VCaP (cell line): ENCODE measurements around the gene POU6F1.

Source experiments
- H3K27ac ChIP-seq: fragments of 450-650 bp; 2 replicates; pipeline ENCODE4 v1.5.1; 2017
- TF ChIP-seq, protein P1 (sequence below): fragments of 450-650 bp; conservative IDR thresholded peaks from 2 replicates; pipeline ENCODE4 v1.5.1; 2017; ENCODE audit warnings: mild to moderate bottlenecking, moderate library complexity

The POU6F1 gene

DNA sequence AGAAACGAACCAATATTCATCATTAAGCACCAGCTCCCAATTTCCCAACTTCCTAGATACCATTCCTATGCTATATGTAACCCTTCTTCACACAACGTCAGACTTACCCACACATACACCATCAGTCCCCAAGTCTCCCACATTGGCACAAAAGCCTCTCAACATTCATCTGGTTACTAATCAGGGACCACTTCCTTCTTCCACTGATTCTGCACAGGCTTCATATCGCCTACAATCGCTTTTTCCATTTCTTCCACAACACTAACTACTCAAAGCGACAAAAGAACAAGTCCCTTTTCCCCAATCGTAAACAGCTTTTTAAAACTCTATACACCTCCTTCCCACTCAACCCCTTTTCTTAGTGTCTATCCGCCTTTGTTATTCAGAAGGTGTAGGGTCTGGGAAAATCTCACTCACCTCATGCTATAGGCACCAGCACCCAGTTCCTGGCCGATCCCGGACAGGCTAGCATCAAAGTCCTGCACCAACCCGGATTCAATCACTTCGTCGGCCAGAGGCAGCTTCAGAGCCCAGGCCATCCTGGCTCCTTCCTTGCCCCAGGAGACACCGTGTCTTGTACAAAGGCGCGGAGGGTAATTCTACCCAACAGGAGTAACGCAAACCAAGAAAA lies 45.9 kb downstream of the POU6F1 start:
- H3K27ac ChIP-seq, result peak overlapping the region; percentile 96
- TF ChIP-seq, protein P1, sequence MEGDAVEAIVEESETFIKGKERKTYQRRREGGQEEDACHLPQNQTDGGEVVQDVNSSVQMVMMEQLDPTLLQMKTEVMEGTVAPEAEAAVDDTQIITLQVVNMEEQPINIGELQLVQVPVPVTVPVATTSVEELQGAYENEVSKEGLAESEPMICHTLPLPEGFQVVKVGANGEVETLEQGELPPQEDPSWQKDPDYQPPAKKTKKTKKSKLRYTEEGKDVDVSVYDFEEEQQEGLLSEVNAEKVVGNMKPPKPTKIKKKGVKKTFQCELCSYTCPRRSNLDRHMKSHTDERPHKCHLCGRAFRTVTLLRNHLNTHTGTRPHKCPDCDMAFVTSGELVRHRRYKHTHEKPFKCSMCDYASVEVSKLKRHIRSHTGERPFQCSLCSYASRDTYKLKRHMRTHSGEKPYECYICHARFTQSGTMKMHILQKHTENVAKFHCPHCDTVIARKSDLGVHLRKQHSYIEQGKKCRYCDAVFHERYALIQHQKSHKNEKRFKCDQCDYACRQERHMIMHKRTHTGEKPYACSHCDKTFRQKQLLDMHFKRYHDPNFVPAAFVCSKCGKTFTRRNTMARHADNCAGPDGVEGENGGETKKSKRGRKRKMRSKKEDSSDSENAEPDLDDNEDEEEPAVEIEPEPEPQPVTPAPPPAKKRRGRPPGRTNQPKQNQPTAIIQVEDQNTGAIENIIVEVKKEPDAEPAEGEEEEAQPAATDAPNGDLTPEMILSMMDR, result no peak

DNA sequence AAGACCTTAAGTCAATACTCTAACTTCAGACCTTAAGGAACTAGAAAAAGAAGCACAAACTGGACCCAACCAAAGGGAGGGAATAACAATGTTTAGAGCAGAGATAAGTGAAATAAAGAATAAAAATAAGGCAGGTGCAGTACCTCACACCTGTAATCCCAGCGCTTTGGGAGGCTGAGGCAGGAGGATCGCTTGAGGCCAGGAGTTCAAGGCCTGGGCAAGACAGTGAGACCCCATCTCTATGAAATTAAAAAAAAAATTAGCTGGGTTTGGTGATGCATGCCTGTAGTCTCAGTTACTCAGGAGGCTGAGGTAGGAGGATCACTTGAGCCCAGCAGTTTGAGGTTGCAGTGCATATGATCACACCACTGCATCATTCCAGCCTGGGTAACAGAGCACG lies 54.1 kb downstream of the POU6F1 start:
- TF ChIP-seq, protein P1, result no peak
- no peak overlapping the region for H3K27ac ChIP-seq

DNA sequence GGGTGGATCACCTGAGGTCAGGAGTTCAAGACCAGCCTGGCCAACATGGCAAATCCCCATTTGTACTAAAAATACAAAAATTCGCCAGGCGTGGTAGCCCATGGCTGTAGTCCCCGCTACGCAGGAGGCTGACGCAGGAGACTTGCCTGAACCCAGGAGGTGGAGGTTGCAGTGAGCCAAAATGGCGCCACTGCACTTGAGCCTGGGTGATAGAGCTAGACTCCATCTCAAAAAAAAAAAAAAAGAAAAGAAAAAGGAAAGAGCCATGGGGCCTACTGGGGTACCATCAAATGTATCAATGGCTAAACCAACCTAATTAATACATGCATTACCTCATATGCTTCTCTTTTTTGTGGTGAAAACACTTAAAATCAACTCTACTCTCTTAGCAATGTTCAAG lies 55.6 kb downstream of the POU6F1 start:
- no peak overlapping the region for H3K27ac ChIP-seq
- TF ChIP-seq, protein P1, result no peak

DNA sequence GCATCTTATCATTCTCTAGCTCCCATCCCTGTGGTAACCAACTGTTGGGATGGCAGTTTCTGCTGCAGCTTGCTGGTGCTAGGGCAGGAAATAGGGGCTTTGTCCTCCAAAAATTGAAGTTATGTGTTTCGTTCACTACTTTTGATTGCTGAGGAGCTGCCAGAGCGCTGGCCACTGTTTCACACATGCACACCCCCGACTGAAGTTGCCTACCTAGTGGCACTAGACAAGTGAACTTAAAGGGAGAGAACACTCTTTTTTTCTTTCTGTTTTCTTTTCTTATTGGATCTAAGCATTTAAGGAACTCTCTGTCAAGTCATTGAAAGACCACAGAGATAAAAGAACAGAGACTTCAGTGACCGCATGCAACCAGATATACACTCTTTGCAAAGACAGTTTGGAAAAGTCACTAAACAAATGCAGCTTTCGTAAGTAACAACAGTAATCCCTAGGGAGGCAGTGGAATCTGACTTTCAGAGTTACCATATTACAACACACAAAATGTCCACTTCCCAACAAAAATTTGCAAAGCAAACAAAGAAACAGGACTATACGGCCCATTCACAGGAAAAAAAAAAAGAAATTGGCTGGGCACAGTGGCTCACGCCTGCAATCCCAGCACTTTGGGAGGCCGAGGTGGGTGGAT lies 56.9 kb downstream of the POU6F1 start:
- TF ChIP-seq, protein P1, result no peak
- H3K27ac ChIP-seq, result no peak overlapping the region

DNA sequence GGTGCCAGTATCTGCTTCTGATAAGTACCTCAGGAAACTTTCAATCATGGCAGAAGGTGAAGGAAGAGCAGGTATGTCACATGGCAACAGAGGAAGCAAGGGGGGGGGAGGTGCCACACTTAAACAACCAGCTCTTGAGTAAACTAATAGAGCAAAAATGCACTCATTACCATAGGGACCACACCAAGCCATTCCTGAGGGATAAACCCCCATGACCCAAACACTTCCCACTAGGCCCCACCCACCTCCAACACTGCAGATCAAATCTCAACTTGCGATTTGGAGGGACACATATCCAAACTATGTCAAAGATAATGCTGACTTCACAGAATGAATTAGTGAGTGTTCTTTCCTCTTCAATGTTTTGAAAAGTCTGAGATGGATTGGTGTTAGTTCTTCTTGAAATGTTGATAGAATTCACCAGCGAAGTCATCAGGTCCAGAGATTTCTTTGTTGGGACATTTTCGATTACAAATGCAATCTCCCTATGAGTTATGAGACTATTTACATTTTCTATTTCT lies 61.6 kb downstream of the POU6F1 start:
- H3K27ac ChIP-seq, result no peak overlapping the region
- TF ChIP-seq, protein P1, result no peak

DNA sequence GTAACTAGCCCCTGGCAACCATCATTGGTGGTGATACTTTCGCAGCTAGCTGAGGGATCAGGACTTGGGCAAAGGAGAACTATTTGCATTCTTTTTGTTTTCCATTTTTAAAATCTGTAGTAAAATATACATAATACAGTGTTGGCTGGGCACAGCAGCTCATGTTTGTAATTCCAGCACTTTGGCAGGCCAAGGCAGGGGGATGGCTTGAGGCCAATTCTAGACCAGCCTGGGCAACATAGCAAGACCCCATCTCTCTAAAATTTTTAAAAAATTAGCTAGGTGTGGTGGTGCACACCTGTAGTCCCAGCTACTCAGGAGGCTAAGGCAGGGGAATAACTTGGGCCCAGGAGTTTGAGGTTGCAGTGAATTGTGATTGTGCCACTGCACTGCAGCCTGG lies 64.9 kb downstream of the POU6F1 start:
- no peak overlapping the region; the same call in 1 of the 2 replicates for H3K27ac ChIP-seq
- TF ChIP-seq, protein P1, result no peak

DNA sequence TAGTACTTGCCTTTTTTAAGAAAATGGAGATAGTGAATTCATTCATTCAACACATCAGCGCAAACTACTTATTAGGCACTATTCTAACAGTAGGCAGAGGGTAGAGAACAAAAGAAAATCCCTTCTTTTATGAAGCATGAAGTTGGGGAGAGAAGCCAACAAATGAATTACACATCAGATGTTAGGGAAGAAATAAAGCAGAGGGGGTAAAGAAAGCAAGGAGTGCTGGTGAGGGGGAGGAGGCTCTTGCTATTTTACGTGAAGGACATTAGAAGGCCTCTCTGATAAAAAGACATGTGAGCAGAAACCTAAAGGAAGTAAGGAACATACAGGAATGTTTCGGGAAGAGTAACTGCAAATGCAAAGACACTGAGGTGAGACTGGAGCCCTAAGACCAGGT lies 67.1 kb downstream of the POU6F1 start:
- TF ChIP-seq, protein P1, result no peak
- no peak overlapping the region for H3K27ac ChIP-seq
